Esophagus muscularis mucosa (tissue), 3 donors: Measurements from ENCODE around the gene GPC4.

Experiments used
- POLR2A ChIP-seq: fragments of 450-650 bp; IDR thresholded peaks from one replicate; pipeline ENCODE4 v1.6.1; 2017; ENCODE audit warnings: antibody characterized with exemption, moderate library complexity, mild to moderate bottlenecking, low read depth
- POLR2AphosphoS5 ChIP-seq, 2 donors: sonication (generic); formaldehyde crosslinking; IDR thresholded peaks; one replicate each; pipeline ENCODE4 v1.6.1; 2017; ENCODE audit warnings: antibody characterized with exemption in 2 of 2
- TF ChIP-seq, protein P1 (sequence below), 3 experiments: fragments of 200-600 bp in 2 of 3; fragments of 450-650 bp in 1 of 3; sonication (generic) in 2 of 3; IDR thresholded peaks; one replicate each; pipeline ENCODE4 v1.5.1; 2017 to 2019; ENCODE audit warnings: antibody characterized with exemption in 3 of 3, mild to moderate bottlenecking in 2 of 3, moderate library complexity in 1 of 3

GRCh38 chrX:133448512-133449076 lies 33.3 kb upstream of the GPC4 start:
- TF ChIP-seq, protein P1, sequence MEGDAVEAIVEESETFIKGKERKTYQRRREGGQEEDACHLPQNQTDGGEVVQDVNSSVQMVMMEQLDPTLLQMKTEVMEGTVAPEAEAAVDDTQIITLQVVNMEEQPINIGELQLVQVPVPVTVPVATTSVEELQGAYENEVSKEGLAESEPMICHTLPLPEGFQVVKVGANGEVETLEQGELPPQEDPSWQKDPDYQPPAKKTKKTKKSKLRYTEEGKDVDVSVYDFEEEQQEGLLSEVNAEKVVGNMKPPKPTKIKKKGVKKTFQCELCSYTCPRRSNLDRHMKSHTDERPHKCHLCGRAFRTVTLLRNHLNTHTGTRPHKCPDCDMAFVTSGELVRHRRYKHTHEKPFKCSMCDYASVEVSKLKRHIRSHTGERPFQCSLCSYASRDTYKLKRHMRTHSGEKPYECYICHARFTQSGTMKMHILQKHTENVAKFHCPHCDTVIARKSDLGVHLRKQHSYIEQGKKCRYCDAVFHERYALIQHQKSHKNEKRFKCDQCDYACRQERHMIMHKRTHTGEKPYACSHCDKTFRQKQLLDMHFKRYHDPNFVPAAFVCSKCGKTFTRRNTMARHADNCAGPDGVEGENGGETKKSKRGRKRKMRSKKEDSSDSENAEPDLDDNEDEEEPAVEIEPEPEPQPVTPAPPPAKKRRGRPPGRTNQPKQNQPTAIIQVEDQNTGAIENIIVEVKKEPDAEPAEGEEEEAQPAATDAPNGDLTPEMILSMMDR (IDR thresholded peaks at IDR 0.05), result no peak
- TF ChIP-seq POLR2A, result no peak
- no peak for TF ChIP-seq POLR2AphosphoS5 (IDR thresholded peaks at IDR 0.05)
